ENCODE measurements around the gene WDR81.
"Not testable (repeated sequence)": the region's sequence is repeated elsewhere in the genome, so short reads cannot be mapped to it uniquely, and the experiment has no call there.

The WDR81 gene

GRCh38 chr17:1753767-1754429, 29.4 kb downstream of the WDR81 start:
- FAIRE-seq = no peak

DNA sequence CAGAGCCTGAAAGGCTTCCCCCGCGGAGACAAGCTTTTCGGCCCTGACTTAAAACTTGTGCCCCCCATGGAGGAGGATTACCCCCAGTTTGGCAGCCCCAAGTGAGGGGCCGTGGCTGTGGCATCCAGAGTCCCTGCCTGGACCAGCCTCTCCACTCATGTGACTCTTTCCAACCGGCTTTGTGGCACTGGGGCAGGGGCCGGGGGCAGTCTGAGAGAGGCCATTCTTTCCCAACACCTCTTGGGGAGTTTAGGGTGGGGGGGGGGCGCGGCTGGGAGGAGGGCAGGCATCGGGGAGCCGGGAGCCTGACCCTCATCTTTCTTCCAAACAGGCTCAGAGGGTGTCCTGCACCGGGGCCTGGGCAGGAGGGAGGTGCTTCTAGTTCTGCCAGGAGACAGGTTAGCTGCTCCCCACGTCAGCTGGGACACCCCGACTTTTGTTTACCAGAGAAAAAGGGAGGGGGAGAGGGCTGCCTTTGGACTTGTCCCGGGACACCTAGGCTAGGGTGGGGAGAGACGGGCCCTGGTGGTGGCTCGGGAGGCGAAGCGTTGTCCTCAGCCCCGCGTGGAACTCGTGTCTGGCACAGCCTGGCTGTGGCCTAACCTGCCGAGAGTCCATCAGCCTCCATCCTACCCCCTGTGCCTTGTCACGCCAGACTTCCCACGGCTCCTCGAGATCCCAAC, 30.1 kb downstream of the WDR81 start:
- no peak for FAIRE-seq

More at GRCh38 chr17:1753767-1754429, 29.4 kb downstream of the WDR81 start:
- no peak for DNase-seq (ENCODE audit: low spot score)

GRCh38 chr17:1755252-1755826, 30.8 kb downstream of the WDR81 start:
- no peak for DNase-seq (ENCODE audit: low spot score)
- no peak for FAIRE-seq

More for the DNA sequence above, 30.1 kb downstream of the WDR81 start:
- DNase-seq (ENCODE audit: low spot score) = no peak

DNA sequence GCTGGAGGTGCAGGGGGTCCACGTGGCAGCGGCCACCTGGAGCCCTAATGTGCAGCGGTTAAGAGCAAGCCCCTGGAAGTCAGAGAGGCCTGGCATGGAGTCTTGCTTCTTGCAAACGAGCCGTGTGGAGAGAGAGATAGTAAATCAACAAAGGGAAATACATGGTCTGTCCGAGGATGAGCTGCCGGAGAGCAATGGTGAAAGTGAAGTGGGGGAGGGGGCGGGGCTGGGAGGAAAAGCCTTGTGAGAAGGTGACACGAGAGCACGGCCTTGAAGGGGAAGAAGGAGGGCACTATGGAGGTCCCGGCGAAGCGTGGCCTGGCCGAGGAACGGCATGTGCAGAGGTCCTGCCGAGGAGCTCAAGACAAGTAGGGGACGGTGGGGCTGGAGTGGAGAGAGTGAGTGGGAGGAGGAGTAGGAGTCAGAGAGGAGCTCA, 31.3 kb downstream of the WDR81 start:
- FAIRE-seq (no peak), DNase-seq (ENCODE audit: low spot score) (no peak)

DNA sequence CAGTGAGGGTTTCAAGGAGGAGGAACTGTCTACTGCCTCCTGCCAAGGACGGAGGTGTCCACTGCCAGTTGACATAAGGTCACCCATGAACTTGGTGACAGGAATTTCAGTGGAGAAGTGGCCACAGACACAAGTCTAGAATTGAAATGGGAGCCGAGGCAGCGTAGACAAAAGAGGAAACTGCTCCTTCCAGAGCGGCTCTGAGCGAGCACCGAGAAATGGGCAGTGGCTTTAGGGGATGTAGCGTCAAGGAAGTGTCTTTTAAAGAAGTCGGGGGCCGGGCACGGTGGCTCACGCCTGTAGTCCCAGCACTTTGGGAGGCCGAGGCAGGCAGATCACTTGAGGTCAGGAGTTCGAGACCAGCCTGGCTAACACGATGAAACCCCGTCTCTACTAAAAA, 34.3 kb downstream of the WDR81 start:
- FAIRE-seq (no peak), DNase-seq (ENCODE audit: low spot score) (no peak)

DNA sequence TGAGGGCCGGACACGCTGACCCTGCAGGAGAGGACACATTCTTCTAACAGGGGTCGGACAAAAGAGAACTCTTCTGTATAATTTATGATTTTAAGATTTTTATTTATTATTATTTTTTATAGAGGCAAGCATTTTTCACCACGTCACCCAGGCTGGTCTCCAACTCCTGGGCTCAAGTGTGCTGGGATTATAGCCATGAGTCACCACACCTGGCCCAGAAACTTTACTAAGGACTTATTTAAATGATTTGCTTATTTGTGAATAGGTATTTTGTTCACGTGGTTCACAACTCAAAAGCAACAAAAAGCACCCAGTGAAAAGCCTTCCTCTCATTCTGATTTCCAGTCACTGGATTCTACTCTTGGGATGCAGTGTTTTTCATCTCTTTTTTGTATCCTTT, 35.0 kb downstream of the WDR81 start:
- no peak for DNase-seq (ENCODE audit: low spot score)
- FAIRE-seq = no peak

- DNase-seq (ENCODE audit: low spot score) = no peak
- no peak for FAIRE-seq
These were observed 37.9 kb downstream of the WDR81 start for GRCh38 chr17:1762233-1762900.

DNA sequence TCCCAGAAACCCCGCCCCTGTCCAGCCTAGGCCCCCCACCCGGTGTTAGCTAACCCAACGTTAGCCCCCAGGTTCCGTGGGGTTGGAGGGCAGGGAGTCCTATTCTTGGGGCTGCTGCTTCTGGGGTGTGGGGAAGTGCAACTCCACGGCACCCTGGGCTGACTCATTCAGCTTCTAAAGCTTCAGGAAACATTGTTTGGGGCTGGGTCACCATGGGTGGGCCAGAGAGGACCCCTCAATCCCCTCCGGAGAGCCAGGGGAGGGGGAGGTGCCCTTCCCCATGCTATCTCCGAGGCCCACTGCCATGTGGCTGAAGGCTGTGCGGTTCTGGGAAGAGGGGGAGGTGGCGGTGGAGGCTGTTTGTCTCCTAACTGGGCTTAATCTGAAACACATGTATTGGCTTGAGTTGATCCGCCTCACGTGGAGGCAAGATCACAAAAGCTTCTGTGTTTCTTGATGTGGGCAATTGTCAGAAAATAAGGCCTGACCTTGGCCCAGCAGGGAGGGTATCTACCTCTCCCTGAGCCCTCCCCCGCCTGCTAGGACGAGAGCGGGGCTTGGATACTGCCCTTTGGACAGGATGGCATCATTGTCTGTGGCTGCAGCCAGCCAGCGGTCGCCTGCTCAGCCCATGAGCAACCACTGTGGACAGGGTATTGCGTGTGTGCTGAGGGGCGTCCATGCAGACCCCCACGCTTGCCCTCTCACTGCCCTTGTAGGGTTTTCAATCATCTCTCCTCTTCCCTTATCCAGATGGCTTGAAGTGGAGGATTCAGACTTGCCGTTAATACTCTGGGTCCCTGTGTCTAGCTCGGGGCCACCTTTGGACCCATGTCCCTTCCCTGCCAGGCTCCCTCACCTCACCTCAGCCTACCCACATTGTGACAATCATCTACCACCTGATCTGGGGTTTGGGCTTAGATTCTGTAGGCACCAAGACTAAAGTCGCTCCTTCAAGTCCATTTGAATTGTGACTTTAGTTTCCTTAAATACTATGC, 38.7 kb downstream of the WDR81 start:
- DNase-seq (ENCODE audit: low spot score) = no peak
- FAIRE-seq = no peak

DNA sequence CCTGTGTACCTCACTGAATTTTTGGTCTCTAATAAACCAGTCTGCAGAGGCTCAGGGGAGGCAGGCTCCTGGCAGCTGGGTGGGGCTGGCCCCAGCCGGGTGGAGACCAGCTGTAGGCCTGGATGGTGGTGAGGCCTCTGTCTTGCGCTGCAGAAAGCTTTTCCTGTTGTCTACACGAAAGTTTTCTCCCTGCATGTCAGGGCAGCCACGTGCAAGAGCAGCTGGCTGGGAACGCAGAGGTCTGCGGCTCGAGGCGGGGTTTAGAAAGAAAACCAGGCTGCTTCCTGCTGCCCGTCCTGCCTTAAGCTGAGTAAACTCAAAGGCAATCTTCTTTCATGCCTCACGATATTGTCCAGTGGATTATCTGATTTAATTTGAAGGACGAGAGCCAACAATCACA, 39.8 kb downstream of the WDR81 start:
- DNase-seq (ENCODE audit: low spot score) = no peak
- FAIRE-seq = no peak

GRCh38 chr17:1764705-1765104, 40.2 kb downstream of the WDR81 start:
- FAIRE-seq; DNase-seq (ENCODE audit: low spot score): not testable (repeated sequence)

DNA sequence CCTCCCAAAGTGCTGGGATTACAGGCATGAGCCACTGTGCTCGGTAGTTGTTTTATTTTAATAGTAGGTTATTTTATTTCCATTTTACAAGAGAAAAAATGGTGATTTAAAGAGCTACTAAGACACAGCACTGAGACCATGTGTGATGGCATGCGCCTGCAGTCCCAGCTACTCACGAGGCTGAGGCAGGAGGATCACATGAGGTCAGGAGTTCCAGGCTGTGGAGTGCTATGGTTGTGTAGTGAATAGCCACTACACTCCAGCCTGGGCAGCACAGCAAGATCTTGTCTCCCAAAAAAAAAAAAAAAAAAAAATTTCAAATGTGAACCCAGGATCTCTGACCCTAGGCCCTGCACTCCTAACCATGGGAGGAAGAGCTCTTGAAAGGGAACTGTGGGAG, 41.1 kb downstream of the WDR81 start:
- no peak for FAIRE-seq

DNA sequence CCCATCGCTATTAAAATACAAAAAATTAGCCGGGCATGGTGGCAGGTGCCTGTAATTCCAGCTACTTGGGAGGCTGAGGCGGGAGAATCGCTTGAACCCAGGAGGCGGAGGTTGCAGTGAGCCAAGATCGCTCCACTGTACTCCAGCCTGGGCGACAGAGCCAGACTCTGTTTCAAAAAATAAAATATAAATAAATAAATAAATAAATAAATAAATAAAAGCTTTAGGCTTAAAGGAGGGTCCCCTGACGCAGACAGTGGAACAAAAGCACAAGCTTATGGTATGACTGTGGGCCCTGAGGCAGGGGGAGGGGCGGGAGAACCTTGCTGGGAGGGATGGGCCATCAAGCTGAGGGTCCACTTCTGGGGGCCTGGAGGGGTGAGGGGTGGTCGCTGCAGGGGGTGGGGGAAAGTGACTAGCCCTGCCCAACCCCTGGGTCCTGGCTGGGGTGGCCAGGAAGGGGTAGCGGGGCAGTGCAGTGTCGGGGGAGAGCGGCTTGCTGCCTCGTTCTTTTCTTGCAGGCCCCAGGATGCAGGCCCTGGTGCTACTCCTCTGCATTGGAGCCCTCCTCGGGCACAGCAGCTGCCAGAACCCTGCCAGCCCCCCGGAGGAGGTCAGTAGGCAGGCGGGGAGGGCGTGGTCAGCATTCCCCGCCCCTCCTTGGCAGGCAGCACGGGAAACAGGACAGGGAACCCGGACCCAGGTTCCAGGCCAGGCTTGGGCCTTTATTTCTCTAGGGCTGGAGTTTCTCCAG, 42.1 kb downstream of the WDR81 start:
- DNase-seq (ENCODE audit: low spot score) = no peak
- no peak for FAIRE-seq

More for the DNA sequence above, 41.1 kb downstream of the WDR81 start:
- DNase-seq (ENCODE audit: low spot score) = no peak

- no peak for DNase-seq (ENCODE audit: low spot score)
- no peak for FAIRE-seq
These were observed 42.9 kb downstream of the WDR81 start for GRCh38 chr17:1767358-1767757.

- no peak for DNase-seq (ENCODE audit: low spot score)
- FAIRE-seq = no peak
These were observed 45.4 kb downstream of the WDR81 start for GRCh38 chr17:1769822-1770477.

DNA sequence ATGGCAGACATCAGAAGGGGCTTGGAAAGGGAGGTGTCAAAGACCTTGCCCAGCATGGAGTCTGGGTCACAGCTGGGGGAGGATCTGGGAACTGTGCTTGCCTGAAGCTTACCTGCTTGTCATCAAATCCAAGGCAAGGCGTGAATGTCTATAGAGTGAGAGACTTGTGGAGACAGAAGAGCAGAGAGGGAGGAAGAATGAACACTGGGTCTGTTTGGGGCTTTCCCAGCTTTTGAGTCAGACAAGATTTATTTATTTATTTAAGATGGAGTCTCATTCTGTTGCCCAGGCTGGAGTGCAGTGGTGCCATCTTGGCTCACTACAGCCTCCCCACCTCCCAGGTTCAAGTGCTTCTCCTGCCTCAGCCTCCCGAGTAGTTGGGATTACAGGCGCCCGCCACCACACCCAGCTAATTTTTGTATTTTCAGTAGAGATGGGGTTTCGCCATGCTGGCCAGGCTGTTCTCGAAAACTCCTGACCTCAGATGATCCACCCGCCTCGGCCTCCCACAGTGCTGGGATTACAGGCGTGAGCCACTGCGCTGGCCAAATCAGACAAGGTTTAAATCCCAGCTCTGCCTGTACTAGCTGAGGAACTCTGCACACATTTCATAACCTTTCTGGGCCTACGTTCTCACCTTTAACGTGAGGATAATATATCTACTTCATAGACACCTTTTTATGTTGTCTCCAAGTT, 48.6 kb downstream of the WDR81 start:
- not testable (repeated sequence) for FAIRE-seq

GRCh38 chr17:1773696-1774181, 49.2 kb downstream of the WDR81 start:
- FAIRE-seq (no peak), DNase-seq (ENCODE audit: low spot score) (no peak)

More for the DNA sequence above, 48.6 kb downstream of the WDR81 start:
- DNase-seq (ENCODE audit: low spot score) = peak; percentile 62

DNA sequence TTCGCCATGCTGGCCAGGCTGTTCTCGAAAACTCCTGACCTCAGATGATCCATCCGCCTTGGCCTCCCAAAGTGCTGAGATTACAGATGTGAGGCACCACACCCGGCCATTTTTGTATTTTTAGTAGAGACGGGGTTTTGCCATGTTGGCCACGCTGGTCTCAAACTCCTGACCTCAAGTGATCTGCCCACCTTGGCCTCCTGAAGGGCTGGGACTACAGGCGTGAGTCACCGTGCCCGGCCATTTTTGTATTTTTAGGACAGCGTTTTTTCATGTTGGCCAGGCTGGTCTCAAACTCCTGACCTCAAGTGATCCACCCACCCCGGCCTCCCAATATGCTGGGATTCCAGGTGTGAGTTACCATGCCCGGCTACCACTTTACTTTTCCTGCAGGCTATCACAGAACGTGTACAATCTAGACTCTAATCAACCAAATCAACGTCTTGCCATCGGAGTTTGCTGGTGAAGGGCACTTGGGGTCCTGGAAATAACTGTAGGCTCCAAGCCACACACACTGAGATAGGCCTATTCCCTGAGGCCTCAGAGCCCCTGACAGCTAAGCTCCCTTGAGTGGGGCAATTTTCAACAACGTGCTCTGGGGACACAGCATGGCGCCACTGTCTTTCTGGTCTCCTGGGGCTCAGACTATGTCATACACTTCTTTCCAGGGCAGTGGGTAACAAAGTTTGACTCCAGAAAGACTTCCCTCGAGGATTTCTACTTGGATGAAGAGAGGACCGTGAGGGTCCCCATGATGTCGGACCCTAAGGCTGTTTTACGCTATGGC, 50.1 kb downstream of the WDR81 start:
- no peak for FAIRE-seq
- DNase-seq (ENCODE audit: low spot score) = no peak

- FAIRE-seq = no peak
- no peak for DNase-seq (ENCODE audit: low spot score)
These were observed 51.8 kb downstream of the WDR81 start for GRCh38 chr17:1776328-1776727.
